Measurements from ENCODE around the gene KCNA3. TPM values are rescaled to one million over a fixed set of nuclear protein-coding genes. Genes with fewer than 3 reads are reported as not detected.

Gene KCNA3
- total and polyA plus RNA-seq, 11 donors = 0.06 to 2.3 (median 0.47) TPM; not detected in 1

DNA sequence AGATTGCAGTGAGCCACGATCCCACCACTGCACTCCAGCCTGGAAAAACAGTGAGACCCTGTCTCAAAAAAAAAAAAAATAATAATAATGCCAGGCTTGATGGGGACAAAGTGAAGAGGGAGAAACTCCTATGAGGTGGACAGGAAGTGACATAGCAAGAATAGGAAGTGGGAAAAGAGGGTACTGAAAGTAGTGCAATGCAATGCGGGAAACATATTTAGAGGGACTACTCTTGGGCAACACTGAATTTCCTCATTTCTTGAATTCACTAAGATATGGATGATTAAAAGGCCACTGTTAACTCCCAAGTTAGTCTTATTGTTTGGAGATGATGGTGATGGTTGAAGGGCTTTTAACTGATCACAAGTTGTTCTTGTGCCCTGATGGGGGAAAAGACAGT lies 47.0 kb downstream of the KCNA3 start:
- 79 to 87% (median 84%) methylated on average over 2 of the region's 2 CpGs for WGBS, 4 donors
- H3K4me3 ChIP-seq = no peak overlapping the region

DNA sequence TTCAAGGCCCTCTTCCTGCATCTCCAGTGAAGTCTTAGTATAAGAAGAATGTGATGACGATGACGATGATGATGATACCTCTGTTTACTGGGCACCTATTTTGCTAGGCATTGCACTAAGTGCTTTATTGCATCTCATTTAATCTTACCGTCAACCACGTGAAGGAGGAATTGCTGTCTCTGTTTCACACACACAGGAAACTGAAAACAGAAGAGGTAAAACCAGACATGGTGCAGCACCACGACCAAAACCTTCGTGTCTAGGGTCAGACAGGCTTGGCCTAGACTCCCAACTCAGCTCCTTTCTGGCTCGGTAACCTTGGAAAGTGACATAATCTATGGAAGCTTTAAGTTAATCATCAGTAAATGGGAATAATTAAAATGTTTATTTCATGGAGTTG lies 47.9 kb downstream of the KCNA3 start:
- 74 to 79% (median 77%) methylated on average over 7 of the region's 7 CpGs for WGBS, 4 donors

More for the DNA sequence above, 47.0 kb downstream of the KCNA3 start:
- TF ChIP-seq POLR2A (IDR thresholded peaks at IDR 0.05) = no peak
- TF ChIP-seq, protein P1, sequence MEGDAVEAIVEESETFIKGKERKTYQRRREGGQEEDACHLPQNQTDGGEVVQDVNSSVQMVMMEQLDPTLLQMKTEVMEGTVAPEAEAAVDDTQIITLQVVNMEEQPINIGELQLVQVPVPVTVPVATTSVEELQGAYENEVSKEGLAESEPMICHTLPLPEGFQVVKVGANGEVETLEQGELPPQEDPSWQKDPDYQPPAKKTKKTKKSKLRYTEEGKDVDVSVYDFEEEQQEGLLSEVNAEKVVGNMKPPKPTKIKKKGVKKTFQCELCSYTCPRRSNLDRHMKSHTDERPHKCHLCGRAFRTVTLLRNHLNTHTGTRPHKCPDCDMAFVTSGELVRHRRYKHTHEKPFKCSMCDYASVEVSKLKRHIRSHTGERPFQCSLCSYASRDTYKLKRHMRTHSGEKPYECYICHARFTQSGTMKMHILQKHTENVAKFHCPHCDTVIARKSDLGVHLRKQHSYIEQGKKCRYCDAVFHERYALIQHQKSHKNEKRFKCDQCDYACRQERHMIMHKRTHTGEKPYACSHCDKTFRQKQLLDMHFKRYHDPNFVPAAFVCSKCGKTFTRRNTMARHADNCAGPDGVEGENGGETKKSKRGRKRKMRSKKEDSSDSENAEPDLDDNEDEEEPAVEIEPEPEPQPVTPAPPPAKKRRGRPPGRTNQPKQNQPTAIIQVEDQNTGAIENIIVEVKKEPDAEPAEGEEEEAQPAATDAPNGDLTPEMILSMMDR (IDR thresholded peaks at IDR 0.05) = no peak
- Histone ChIP-seq H3K27ac (peak overlapping the region in 1 of 12 donors; percentile 54), H3K27me3 (peaks cover 0 to 8% (median 0%) of the 10 kb centered on the region in 9 donors), H3K9me3 (peaks cover 0 to 3% (median 0%) of the 10 kb centered on the region in 12 donors), H3K36me3 (no peaks in the 10 kb centered on the region), H3K4me1 (peaks cover 0 to 35% (median 0%) of the 10 kb centered on the region in 12 donors)
- DNase-seq (no peak), ATAC-seq (no peak)
- intact Hi-C loops (cut with DNase I) = loop anchor here in 2 of 10 donors (5.0 kb wide), 2 partner anchors 50 to 155 kb away; no protein-coding TSS in a partner anchor

More for the DNA sequence above, 47.9 kb downstream of the KCNA3 start:
- Histone ChIP-seq H3K27me3 (peaks cover 0 to 7% (median 0%) of the 10 kb centered on the region in 9 donors), H3K36me3 (no peaks in the 10 kb centered on the region), H3K4me3 (no peak overlapping the region), H3K4me1 (peaks cover 0 to 30% (median 0%) of the 10 kb centered on the region in 12 donors), H3K27ac (no peak overlapping the region), H3K9me3 (peaks cover 0 to 3% (median 0%) of the 10 kb centered on the region in 12 donors)
- ATAC-seq = no peak
- intact Hi-C loops (cut with DNase I) = loop anchor here in 2 of 10 donors (5.0 kb wide), 2 partner anchors 50 to 155 kb away; no protein-coding TSS in a partner anchor
- TF ChIP-seq POLR2A (IDR thresholded peaks at IDR 0.05) = no peak
- TF ChIP-seq, protein P1 (IDR thresholded peaks at IDR 0.05) = no peak
- no peak for DNase-seq

Other genes starting within 250 kb of the KCNA3 start
- 1 to 10 TPM in 1 of 9 donors, under 1 TPM in 4, not detected in 4; 0.23 to 2.1 (median 0.40) TPM for gene PROK1, start 223.8 kb downstream of the KCNA3 start, total RNA-seq
- 1 to 10 TPM in 1 of 2 donors, under 1 TPM in 1; 0.07 to 3.4 TPM for gene PROK1, start 223.8 kb downstream of the KCNA3 start, polyA plus RNA-seq
- not detected for gene KCNA10, start 155.8 kb downstream of the KCNA3 start, total RNA-seq
- gene KCNA10, start 155.8 kb downstream of the KCNA3 start, polyA plus RNA-seq = not detected
- gene KCNA2, start 68.6 kb downstream of the KCNA3 start, total RNA-seq = 1 to 10 TPM in 4 of 9 donors, under 1 TPM in 5; 0.23 to 1.6 (median 0.82) TPM
- under 1 TPM; 0.08 to 0.19 TPM for gene KCNA2, start 68.6 kb downstream of the KCNA3 start, polyA plus RNA-seq
- gene CD53, start 198.2 kb upstream of the KCNA3 start, total RNA-seq = 100 to 1,000 TPM in 1 of 9 donors, 10 to 100 TPM in 2, 1 to 10 TPM in 6; 4.4 to 101 (median 8.0) TPM
- 10 to 100 TPM in 1 of 2 donors, 1 to 10 TPM in 1; 3.7 to 12.1 TPM for gene CD53, start 198.2 kb upstream of the KCNA3 start, polyA plus RNA-seq